ENCODE data around the gene SLC44A4.
"Not testable (repeated sequence)": the region's sequence is repeated elsewhere in the genome, so short reads cannot be mapped to it uniquely, and the experiment has no call there.

SLC44A4 gene

DNA sequence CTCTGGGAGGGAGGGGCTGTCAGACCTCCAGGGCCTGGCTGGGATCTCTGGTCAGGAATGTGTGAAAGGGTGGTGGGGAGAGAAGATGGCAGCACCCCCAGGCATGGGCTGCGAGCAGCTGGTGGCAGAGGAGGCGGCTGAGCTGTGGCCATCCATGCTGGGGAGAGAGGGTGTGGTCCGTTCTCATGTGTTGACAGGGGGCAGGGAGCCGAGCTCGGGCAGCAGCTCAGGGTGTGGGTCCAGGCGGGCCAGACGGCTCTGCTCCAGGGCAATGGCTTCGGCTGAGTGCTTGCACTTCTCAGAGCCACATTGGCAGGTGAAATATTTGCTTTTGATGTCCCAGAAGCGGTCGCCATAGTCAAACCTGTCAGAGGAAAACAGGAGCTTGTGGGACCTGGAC is 1.1 kb upstream of the SLC44A4 start:
- DNase-seq, result no peak
- no peak for TF ChIP-seq GATA1 (IDR thresholded peaks at IDR 0.05; ENCODE audit: low read depth, low read length)
- no peak for TF ChIP-seq POLR2A (IDR thresholded peaks at IDR 0.05; ENCODE audit: low read length)

- TF ChIP-seq GATA1 (IDR thresholded peaks at IDR 0.05; ENCODE audit: low read depth, low read length), result no peak
- TF ChIP-seq POLR2A (IDR thresholded peaks at IDR 0.05; ENCODE audit: low read length), result no peak
- no peak for DNase-seq
These were observed 346 bp upstream of the SLC44A4 start for GRCh38 chr6:31879143-31879542.

- TF ChIP-seq GATA1 (IDR thresholded peaks at IDR 0.05; ENCODE audit: low read depth, low read length) (no peak), POLR2A (IDR thresholded peaks at IDR 0.05; ENCODE audit: low read length) (no peak)
- no peak for DNase-seq
These were observed 575 bp downstream of the SLC44A4 start for GRCh38 chr6:31878222-31878621.

DNA sequence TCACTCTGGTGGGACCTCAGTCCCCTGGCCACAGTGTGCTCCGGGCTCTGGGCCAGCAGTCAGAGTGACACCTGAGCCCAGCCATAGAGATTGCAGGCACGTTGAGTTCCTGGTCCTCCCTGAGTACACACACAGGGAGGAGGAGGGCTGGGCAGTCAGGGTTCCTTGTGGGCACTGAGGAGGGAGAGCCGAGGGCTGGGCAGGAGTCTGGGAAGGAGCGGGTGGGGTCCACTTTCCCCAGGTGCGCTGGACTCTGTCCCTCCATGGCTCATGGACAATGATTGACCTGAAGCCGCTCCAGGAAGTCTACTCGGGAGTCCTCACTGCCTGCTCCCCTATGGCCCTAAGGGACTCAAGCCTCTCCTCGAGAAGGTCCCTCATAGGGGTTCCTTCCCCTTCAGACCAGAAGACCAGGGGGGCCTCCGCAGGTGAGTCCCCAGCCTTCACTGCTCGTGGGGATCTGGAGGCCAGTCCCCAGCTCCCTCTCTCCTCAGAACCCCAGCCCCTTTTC is 1.1 kb downstream of the SLC44A4 start:
- TF ChIP-seq GATA1 (IDR thresholded peaks at IDR 0.05; ENCODE audit: low read depth, low read length), result no peak
- no peak for TF ChIP-seq POLR2A (IDR thresholded peaks at IDR 0.05; ENCODE audit: low read length)
- no peak for DNase-seq

- TF ChIP-seq POLR2A (IDR thresholded peaks at IDR 0.05; ENCODE audit: low read length), result no peak
- no peak for TF ChIP-seq GATA1 (IDR thresholded peaks at IDR 0.05; ENCODE audit: low read depth, low read length)
- no peak for DNase-seq
These were observed 1.6 kb downstream of the SLC44A4 start for GRCh38 chr6:31877125-31877650.

DNA sequence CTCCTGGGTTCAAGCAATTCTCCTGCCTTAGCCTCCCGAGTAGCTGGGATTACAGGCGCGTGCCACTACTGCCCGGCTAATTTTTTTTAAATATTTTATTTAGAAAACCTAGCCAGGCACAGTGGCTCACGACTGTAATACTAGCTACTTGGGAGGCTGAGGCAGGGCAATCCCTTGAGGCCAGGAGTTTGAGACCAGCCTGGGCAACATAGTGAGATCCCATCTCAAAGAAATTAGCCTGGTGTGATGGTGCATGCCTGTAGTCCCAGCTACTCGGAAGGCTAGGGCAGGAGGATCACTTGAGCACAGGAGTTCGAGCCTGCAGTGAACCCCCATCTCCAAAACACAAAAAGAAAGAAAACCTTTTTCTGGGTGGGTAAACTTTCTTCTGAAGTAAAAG is 2.4 kb downstream of the SLC44A4 start:
- DNase-seq, result no peak
- TF ChIP-seq POLR2A (IDR thresholded peaks at IDR 0.05; ENCODE audit: low read length) (no peak), GATA1 (IDR thresholded peaks at IDR 0.05; ENCODE audit: low read depth, low read length) (no peak)

DNA sequence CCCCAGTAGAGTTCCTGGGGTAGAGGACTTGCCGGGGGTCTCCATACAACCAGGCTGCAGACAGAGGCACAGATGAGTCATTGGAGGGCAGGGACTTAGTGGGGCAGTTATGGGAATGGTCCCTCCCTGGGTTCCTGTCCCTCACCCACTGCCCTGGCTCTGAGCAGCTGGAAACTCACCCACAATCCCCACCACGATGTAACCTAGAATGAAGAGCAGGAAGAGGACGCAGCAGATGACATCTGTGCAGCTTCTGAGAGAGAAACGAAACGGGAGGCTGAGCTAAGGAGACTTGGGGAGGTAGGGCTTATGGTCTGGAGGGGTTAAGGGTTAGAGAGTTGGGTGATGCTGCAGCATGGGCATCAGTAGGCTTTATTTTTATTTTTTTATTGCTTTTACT is 2.9 kb downstream of the SLC44A4 start:
- TF ChIP-seq POLR2A (IDR thresholded peaks at IDR 0.05; ENCODE audit: low read length) (no peak), GATA1 (IDR thresholded peaks at IDR 0.05; ENCODE audit: low read depth, low read length) (no peak)
- DNase-seq, result no peak

DNA sequence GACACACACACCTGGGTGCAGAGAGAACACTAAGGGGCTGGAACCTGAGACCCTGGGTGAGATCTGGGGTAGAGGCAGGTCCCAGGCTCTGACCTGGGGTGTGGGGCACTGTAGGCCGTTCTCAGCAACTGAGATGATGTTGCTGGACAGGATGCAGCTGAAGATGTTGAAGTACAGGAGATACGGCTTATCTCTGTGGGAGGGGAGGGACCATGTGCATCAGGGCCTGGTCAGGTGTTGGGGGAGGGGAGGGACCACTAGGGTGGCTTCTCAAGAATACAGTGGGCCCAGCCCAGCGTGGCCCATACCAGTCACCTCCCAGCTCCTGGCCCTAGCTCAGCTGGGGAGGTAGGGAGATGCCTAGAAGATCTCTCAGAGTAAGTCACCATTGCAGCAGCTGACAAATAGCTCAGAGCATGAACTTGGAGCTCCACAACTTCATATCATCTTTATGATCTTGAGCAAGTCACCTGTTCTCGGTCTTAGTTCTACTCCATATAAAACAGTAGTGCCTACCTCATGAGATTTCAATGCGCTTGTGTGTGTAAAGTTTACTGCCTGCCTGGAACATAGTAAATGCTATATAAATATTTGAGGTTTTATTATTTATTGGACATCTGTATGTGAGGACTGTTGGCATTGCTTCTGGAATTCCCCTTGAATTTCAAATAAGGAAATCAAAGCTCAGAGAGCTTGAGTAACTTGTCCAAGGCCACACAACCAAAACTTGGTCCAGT is 3.8 kb downstream of the SLC44A4 start:
- peak in 1 of 2 experiments; percentile 24 for DNase-seq

DNA sequence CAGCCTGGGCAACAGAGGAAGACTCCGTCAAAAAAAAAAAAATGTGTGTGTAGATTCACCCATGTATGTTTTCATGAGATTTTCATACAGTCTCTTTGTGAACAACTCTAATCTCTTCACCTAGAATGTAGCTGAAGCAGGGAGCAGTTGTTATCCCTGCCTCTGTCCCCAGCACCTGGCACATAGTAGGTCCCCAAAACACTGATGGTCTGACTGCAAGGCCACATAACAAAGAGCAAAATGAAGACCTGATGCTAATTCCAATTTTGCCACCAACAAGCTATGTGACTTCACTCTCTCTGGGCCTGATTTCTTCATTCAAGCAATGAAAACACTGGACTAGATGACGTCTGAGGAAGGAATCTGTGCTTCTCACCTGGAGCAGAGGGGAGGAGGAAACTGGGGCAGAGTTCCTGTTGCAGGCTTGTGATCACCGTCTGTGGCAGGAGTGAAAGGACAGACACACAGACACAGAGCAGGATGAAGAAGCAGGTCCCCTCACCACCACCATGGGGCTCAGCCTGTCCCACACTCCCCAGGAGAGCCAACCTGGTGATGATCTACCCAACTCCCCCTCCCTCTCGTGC is 4.6 kb downstream of the SLC44A4 start:
- TF ChIP-seq GATA1 (IDR thresholded peaks at IDR 0.05; ENCODE audit: low read depth, low read length), result no peak
- no peak for TF ChIP-seq POLR2A (IDR thresholded peaks at IDR 0.05; ENCODE audit: low read length)

More for the DNA sequence above, 3.8 kb downstream of the SLC44A4 start:
- TF ChIP-seq POLR2A (IDR thresholded peaks at IDR 0.05; ENCODE audit: low read length) (no peak), GATA1 (IDR thresholded peaks at IDR 0.05; ENCODE audit: low read depth, low read length) (no peak)

DNA sequence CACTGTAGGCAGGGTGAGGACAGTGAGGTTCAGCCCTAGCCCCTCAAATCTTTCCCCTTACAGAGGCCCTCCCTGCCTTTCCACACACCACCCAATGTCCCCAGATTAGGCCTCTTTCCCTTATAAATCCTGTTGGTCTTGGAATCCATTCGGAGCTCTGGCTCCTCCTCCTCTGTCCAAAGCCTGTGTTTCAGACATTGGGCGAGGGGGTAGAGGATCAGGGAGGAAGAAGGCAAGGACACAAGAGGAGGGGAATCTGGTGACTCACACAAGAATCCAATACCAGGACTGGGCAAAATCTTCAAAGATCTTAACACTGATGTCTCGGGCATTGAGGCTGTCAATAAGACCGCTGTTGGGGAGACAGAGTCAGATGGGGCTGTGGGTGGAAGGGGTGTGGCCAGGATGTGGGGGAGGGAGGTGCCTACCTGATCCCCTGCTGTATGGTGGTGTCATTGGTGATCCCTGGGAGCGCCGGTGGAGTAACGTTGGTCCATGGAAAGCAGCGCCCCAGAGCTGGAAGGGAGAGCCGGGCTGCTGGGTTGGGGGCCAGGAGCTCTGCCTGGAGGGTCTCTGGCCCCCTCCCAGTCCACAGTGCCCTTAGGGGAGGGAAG is 7.6 kb downstream of the SLC44A4 start:
- TF ChIP-seq POLR2A (IDR thresholded peaks at IDR 0.05; ENCODE audit: low read length) (no peak), GATA1 (IDR thresholded peaks at IDR 0.05; ENCODE audit: low read depth, low read length) (no peak)

More for the DNA sequence above, 4.6 kb downstream of the SLC44A4 start:
- DNase-seq, result no peak

GRCh38 chr6:31870385-31870921 is 8.3 kb downstream of the SLC44A4 start:
- TF ChIP-seq POLR2A (IDR thresholded peaks at IDR 0.05; ENCODE audit: low read length), result no peak
- TF ChIP-seq GATA1 (IDR thresholded peaks at IDR 0.05; ENCODE audit: low read depth, low read length), result no peak
- DNase-seq, result no peak

More for the DNA sequence above, 7.6 kb downstream of the SLC44A4 start:
- no peak for DNase-seq

- TF ChIP-seq POLR2A (IDR thresholded peaks at IDR 0.05; ENCODE audit: low read length) (no peak), GATA1 (IDR thresholded peaks at IDR 0.05; ENCODE audit: low read depth, low read length) (no peak)
- DNase-seq, result no peak
These were observed 9.5 kb downstream of the SLC44A4 start for GRCh38 chr6:31869343-31869742.

DNA sequence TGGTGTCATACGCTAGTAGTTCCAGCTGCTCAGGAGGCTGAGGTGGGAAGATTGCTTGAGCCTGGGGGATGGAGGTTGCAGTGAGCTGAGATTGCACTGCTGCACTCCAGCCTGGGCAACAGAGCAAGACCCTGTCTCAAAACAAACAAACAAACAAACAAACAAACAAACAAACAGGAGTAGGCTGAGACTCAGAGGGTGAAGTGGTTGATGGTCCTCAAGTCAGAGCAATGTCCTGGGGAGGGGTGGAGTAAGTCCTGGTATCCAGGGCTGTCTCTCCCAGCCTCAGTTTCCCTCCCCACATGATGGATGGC is 10.2 kb downstream of the SLC44A4 start:
- DNase-seq, result not testable (repeated sequence)
